ENCODE measurements around the gene KCNJ14.

DNA sequence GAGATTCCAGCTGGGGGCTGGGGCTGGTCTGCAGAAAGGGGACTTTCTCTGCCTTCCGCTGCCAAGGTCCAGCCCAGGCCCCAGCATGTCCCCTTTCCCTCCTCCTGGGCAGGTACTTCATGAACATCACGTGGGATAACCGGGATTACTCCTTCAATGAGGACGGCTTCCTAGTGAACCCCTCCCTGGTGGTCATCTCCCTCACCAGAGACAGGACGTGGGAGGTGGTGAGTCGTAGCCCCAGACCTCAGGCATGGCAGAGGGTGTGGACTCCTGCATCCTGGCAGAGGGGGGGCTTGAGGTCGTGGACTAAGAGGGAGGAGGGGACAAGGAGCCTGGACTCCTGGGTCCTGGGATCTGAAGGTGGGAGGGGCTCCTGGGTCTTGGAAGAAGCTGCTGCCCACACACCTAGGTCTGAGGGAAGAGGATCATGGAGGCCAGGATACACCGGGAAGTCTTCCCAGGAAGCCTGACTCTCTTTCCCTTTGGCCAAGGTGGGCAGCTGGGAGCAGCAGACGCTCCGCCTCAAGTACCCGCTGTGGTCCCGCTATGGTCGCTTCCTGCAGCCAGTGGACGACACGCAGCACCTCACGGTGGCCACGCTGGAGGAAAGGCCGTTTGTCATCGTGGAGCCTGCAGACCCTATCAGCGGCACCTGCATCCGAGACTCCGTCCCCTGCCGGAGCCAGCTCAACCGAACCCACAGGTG, 41.3 kb upstream of the KCNJ14 start:
- TF ChIP-seq EZH2 (IDR thresholded peaks at IDR 0.05; ENCODE audit: insufficient read depth, poor library complexity, severe bottlenecking), result no peak
- no peak for TF ChIP-seq EZH2phosphoT487 (IDR thresholded peaks at IDR 0.05; ENCODE audit: insufficient read depth, low read depth)
